Activated CD8-positive, alpha-beta T cell treated with anti-CD3 and anti-CD28 coated beads for 36 hours (primary cell): ENCODE data around the gene TRAPPC3. TPM values are rescaled to one million over a fixed set of nuclear protein-coding genes. Genes with fewer than 3 reads are reported as not detected.

Experiments used
- ATAC-seq: fragments of 200-7000 bp; cut with Tn5 transposase; one replicate; pipeline ENCODE4 v1.10.0; 2021; ENCODE audit warnings: mild to moderate bottlenecking, moderate library complexity
- CTCF ChIA-PET: fragments of 350-600 bp; sonication (Branson Sonifier 250); formaldehyde crosslinking; loops from one replicate; lab custom pipeline; 2021; ENCODE audit warnings: antibody characterized with exemption; lab: Charles Lee
- POLR2A ChIA-PET: fragments of 350-600 bp; sonication (Branson Sonifier 250); formaldehyde crosslinking; loops from one replicate; lab custom pipeline; 2021; ENCODE audit warnings: antibody characterized with exemption; lab: Charles Lee
- DNase-seq: peaks from one replicate; pipeline ENCODE4 v3.0.0-alpha.2; 2020
- H3K27ac Mint-ChIP-seq: one replicate; pipeline ENCODE4 v1.8.0; 2021; ENCODE audit warnings: mild to moderate bottlenecking, mixed read lengths
- H3K27me3 Mint-ChIP-seq: one replicate; pipeline ENCODE4 v1.8.0; 2021; ENCODE audit warnings: mixed read lengths
- H3K36me3 Mint-ChIP-seq: one replicate; pipeline ENCODE4 v1.8.0; 2021; ENCODE audit warnings: low read depth, mixed read lengths
- H3K4me1 Mint-ChIP-seq: one replicate; pipeline ENCODE4 v1.8.0; 2021; ENCODE audit warnings: low read depth, mixed read lengths
- H3K4me3 Mint-ChIP-seq: one replicate; pipeline ENCODE4 v1.8.0; 2021; ENCODE audit warnings: mild to moderate bottlenecking, moderate library complexity, mixed read lengths
- H3K9me3 Mint-ChIP-seq: one replicate; pipeline ENCODE4 v1.8.0; 2021; ENCODE audit warnings: mixed read lengths
- CTCF ChIP-seq: fragments of 200-600 bp; IDR thresholded peaks from one replicate; pipeline ENCODE4 v1.8.0; 2022; ENCODE audit warnings: antibody characterized with exemption, mild to moderate bottlenecking
- intact Hi-C: fragments of 100-400 bp; cut with micrococcal nuclease; formaldehyde crosslinking; loops from one replicate; pipeline ENCODE4 v1.10.0; 2022
- total RNA-seq, 2 experiments: library from RNA; stranded (reverse); gene quantifications; one replicate each; pipeline ENCODE4 v1.2.3, GENCODE V29; 2021

Gene TRAPPC3
- total RNA-seq, 2 experiments from 2014 or later: 47.9 to 48.4 TPM

DNA sequence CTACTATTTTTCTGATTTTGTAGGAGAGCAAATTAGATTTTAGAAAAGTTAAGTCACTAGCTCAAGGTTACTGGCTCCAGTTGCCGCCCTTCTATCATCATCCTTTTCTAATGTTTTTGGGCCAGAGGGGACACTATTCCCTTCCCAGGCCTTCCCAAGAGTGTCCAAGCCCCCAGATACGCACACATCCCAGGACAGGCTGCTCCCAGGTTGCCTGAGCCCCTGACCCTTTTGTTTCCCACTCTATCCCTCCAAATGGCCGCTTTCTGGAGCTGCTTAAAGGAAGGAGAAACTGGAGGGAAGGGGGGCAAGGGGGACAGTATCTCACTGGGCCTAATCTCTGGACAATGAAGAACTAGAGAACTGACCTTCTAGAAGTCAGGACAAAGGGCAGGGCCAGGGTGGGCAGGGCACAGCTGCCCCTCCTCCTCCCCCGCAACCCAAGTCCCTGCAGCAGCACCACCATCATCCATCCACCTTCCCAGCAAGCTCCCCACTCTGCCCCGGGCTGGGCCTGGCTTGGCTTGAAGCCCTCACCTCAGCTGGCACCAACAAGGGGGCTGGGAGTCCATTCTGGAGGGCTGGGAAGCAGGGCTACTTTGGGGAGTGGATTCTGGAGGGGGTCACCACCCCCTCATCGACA lies 5.6 kb upstream of the TRAPPC3 start:
- DNase-seq: no peak
- intact Hi-C loops: loop anchor here (5.0 kb wide), 1 partner anchor 132 kb away; no protein-coding TSS in a partner anchor
- Mint-ChIP-seq H3K4me3 (peak overlapping the region; percentile 82), H3K27ac (peak overlapping the region; percentile 95), H3K36me3 (peaks cover 13% of the 10 kb centered on the region), H3K9me3 (no peaks in the 10 kb centered on the region), H3K27me3 (no peaks in the 10 kb centered on the region), H3K4me1 (peaks cover 67% of the 10 kb centered on the region)
- no peak for TF ChIP-seq CTCF
- ChIA-PET CTCF (interaction anchor here (1.4 to 2.9 kb wide), 3 partner anchors 33 to 134 kb away, joined by 3 to 20 read pairs (median 5); no protein-coding TSS in a partner anchor), POLR2A (interaction anchor here (0.6 to 3.3 kb wide), 6 partner anchors 33 to 232 kb away, joined by 3 to 20 read pairs (median 6); partner anchors contain the start of gene THRAP3)
- no peak for ATAC-seq

DNA sequence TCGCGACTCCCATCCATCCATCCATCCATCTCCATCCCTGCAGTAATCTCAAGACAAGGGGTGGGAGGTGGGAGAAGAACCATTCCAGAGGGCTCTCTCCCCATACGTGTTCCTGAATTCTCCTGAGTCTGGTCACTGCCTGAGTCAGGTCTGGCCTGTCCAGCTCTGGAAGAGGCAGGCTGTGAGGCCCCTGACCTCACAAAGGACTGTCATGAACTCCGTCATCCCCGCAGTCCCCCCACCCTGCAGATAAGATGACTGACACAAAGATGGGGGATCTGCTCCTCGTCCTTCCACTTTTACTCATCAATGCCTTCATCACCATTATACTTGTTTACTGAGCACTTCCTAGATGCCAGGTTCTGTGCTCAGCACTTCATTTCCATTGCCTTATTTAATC lies 5.0 kb upstream of the TRAPPC3 start:
- DNase-seq: no peak
- Mint-ChIP-seq H3K4me3 (peak overlapping the region; percentile 82), H3K27ac (peak overlapping the region; percentile 95), H3K9me3 (no peaks in the 10 kb centered on the region), H3K36me3 (peaks cover 10% of the 10 kb centered on the region), H3K27me3 (no peaks in the 10 kb centered on the region), H3K4me1 (peaks cover 65% of the 10 kb centered on the region)
- ATAC-seq: no peak
- intact Hi-C loops: loop anchor here (5.0 kb wide), 1 partner anchor 133 kb away; no protein-coding TSS in a partner anchor
- ChIA-PET POLR2A (interaction anchor here (0.6 to 3.3 kb wide), 4 partner anchors 34 to 232 kb away, joined by 3 to 20 read pairs (median 6); partner anchors contain the start of gene THRAP3), CTCF (interaction anchor here (1.4 to 2.9 kb wide), 2 partner anchors 34 to 135 kb away, joined by 3 to 20 read pairs; no protein-coding TSS in a partner anchor)
- no peak for TF ChIP-seq CTCF

- TF ChIP-seq CTCF: no peak
- intact Hi-C loops: loop anchor here (5.0 kb wide), 1 partner anchor 134 kb away; no protein-coding TSS in a partner anchor
- Mint-ChIP-seq H3K27ac (peak overlapping the region; percentile 76), H3K9me3 (no peaks in the 10 kb centered on the region), H3K36me3 (peaks cover 6% of the 10 kb centered on the region), H3K4me1 (peaks cover 60% of the 10 kb centered on the region), H3K27me3 (no peaks in the 10 kb centered on the region), H3K4me3 (no peak overlapping the region)
- ATAC-seq: no peak
- CTCF ChIA-PET: interaction anchor here (1.3 to 2.9 kb wide), 2 partner anchors 35 to 132 kb away, joined by 6 to 20 read pairs; no protein-coding TSS in a partner anchor
- no peak for DNase-seq
- POLR2A ChIA-PET: interaction anchor here (1.3 to 1.8 kb wide), 3 partner anchors 9 to 233 kb away, joined by 5 to 6 read pairs (median 5); no protein-coding TSS in a partner anchor
Measured at GRCh38 chr1:36153476-36153875, 4.2 kb upstream of the TRAPPC3 start.

DNA sequence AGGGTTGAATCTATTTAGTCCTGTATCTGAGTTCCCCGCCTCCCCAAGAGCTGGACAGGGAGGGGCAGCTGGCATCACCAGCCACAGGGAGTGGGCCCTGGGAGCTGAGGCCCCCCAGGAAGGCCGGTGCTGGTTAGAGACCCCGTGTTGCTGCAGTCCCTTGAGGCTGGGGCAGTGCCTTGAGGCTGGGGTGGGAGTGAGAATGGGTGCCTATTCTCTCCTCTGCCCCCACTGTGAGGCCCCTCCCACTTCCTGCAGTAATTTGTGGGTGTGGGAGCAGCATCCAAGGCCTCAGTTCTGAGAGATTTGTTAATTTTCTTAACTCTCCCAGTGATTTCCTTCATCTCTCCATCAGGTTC lies 2.5 kb upstream of the TRAPPC3 start:
- ChIA-PET CTCF (interaction anchor here (0.9 to 4.7 kb wide), 7 partner anchors 10 to 269 kb away, joined by 3 to 95 read pairs (median 33); partner anchors contain the start of genes AGO1 and THRAP3), POLR2A (interaction anchor here (1.0 to 3.8 kb wide), 5 partner anchors 9 to 156 kb away, joined by 3 to 72 read pairs (median 4); partner anchors contain the start of gene THRAP3)
- no peak for ATAC-seq
- H3K36me3 Mint-ChIP-seq: peaks cover 8% of the 10 kb centered on the region
- peak overlapping the region; percentile 53 for H3K4me3 Mint-ChIP-seq
- no peak for TF ChIP-seq CTCF
- peak overlapping the region; percentile 93 for H3K27ac Mint-ChIP-seq
- peak; percentile 73 for DNase-seq
- H3K4me1 Mint-ChIP-seq: peaks cover 62% of the 10 kb centered on the region
- H3K9me3 Mint-ChIP-seq: no peaks in the 10 kb centered on the region
- no peaks in the 10 kb centered on the region for H3K27me3 Mint-ChIP-seq
- intact Hi-C loops: loop anchor here (2.0 to 5.0 kb wide), 2 partner anchors 73 to 135 kb away; partner anchors contain the start of gene THRAP3
